ENCODE results near the gene SALL2. TPM values are rescaled to one million over a fixed set of nuclear protein-coding genes. Genes with fewer than 3 reads are reported as not detected.

The SALL2 gene
- total RNA-seq, 1 donor = 3.3 TPM

- H3K27me3 ChIP-seq (ENCODE audit: insufficient read depth, low read length) = no peaks in the 10 kb centered on the region
- peaks cover 48% of the 10 kb centered on the region for H3K79me2 ChIP-seq (ENCODE audit: insufficient read depth, low read length)
- no peak for TF ChIP-seq CTCF (IDR thresholded peaks at IDR 0.05; ENCODE audit: extremely low read depth, low read depth, low read length)
- no peak overlapping the region for H3K27ac ChIP-seq (ENCODE audit: low read depth, low read length)
- no peaks in the 10 kb centered on the region for H3K9me3 ChIP-seq (ENCODE audit: low read depth, low read length)
- DNase-seq (ENCODE audit: insufficient read length, low spot score, missing footprints) = no peak
- no peaks in the 10 kb centered on the region for H4K20me1 ChIP-seq (ENCODE audit: insufficient read depth, low read length)
- peaks cover 8% of the 10 kb centered on the region for H3K4me1 ChIP-seq (ENCODE audit: insufficient read depth, low read length)
- no peak overlapping the region for H2AFZ ChIP-seq (ENCODE audit: low read length)
- no peak overlapping the region for H3K4me2 ChIP-seq (ENCODE audit: insufficient read depth, low read length)
- H3K36me3 ChIP-seq (ENCODE audit: insufficient read depth, low read length) = peaks cover 37% of the 10 kb centered on the region
- no peak overlapping the region for H3K4me3 ChIP-seq (ENCODE audit: insufficient read depth, low read length)
These were observed 21.1 kb downstream of the SALL2 start for GRCh38 chr14:21505012-21505553.

GRCh38 chr14:21503376-21503775 lies 22.8 kb downstream of the SALL2 start:
- H3K4me2 ChIP-seq (ENCODE audit: insufficient read depth, low read length) = no peak overlapping the region
- H3K36me3 ChIP-seq (ENCODE audit: insufficient read depth, low read length) = peaks cover 50% of the 10 kb centered on the region
- no peaks in the 10 kb centered on the region for H3K9me3 ChIP-seq (ENCODE audit: low read depth, low read length)
- peaks cover 32% of the 10 kb centered on the region for H3K79me2 ChIP-seq (ENCODE audit: insufficient read depth, low read length)
- H3K27me3 ChIP-seq (ENCODE audit: insufficient read depth, low read length) = no peaks in the 10 kb centered on the region
- no peak overlapping the region for H2AFZ ChIP-seq (ENCODE audit: low read length)
- no peak overlapping the region for H3K4me3 ChIP-seq (ENCODE audit: insufficient read depth, low read length)
- TF ChIP-seq CTCF (IDR thresholded peaks at IDR 0.05; ENCODE audit: extremely low read depth, low read depth, low read length) = no peak
- no peaks in the 10 kb centered on the region for H4K20me1 ChIP-seq (ENCODE audit: insufficient read depth, low read length)
- DNase-seq (ENCODE audit: insufficient read length, low spot score, missing footprints) = no peak
- H3K27ac ChIP-seq (ENCODE audit: low read depth, low read length) = no peak overlapping the region
- H3K4me1 ChIP-seq (ENCODE audit: insufficient read depth, low read length) = no peaks in the 10 kb centered on the region

- DNase-seq (ENCODE audit: insufficient read length, low spot score, missing footprints) = no peak
- H2AFZ ChIP-seq (ENCODE audit: low read length) = no peak overlapping the region
- no peaks in the 10 kb centered on the region for H4K20me1 ChIP-seq (ENCODE audit: insufficient read depth, low read length)
- H3K4me1 ChIP-seq (ENCODE audit: insufficient read depth, low read length) = no peaks in the 10 kb centered on the region
- no peak overlapping the region for H3K4me2 ChIP-seq (ENCODE audit: insufficient read depth, low read length)
- no peaks in the 10 kb centered on the region for H3K27me3 ChIP-seq (ENCODE audit: insufficient read depth, low read length)
- H3K9me3 ChIP-seq (ENCODE audit: low read depth, low read length) = no peaks in the 10 kb centered on the region
- H3K79me2 ChIP-seq (ENCODE audit: insufficient read depth, low read length) = peaks cover 16% of the 10 kb centered on the region
- no peak overlapping the region for H3K27ac ChIP-seq (ENCODE audit: low read depth, low read length)
- no peak for TF ChIP-seq CTCF (IDR thresholded peaks at IDR 0.05; ENCODE audit: extremely low read depth, low read depth, low read length)
- H3K36me3 ChIP-seq (ENCODE audit: insufficient read depth, low read length) = peaks cover 67% of the 10 kb centered on the region
- H3K4me3 ChIP-seq (ENCODE audit: insufficient read depth, low read length) = no peak overlapping the region
These were observed 24.6 kb downstream of the SALL2 start for GRCh38 chr14:21501568-21501967.

GRCh38 chr14:21498540-21499526 lies 27.3 kb downstream of the SALL2 start:
- Histone ChIP-seq H3K36me3 (ENCODE audit: insufficient read depth, low read length) (peaks cover 87% of the 10 kb centered on the region), H3K4me2 (ENCODE audit: insufficient read depth, low read length) (no peak overlapping the region), H3K9me3 (ENCODE audit: low read depth, low read length) (no peaks in the 10 kb centered on the region), H3K79me2 (ENCODE audit: insufficient read depth, low read length) (no peaks in the 10 kb centered on the region), H3K27ac (ENCODE audit: low read depth, low read length) (peak overlapping the region; percentile 27), H2AFZ (ENCODE audit: low read length) (no peak overlapping the region), H4K20me1 (ENCODE audit: insufficient read depth, low read length) (no peaks in the 10 kb centered on the region), H3K4me1 (ENCODE audit: insufficient read depth, low read length) (no peaks in the 10 kb centered on the region), H3K4me3 (ENCODE audit: insufficient read depth, low read length) (no peak overlapping the region), H3K27me3 (ENCODE audit: insufficient read depth, low read length) (no peaks in the 10 kb centered on the region)
- peak; percentile 49 for TF ChIP-seq CTCF (IDR thresholded peaks at IDR 0.05; ENCODE audit: extremely low read depth, low read depth, low read length)
- no peak for DNase-seq (ENCODE audit: insufficient read length, low spot score, missing footprints)

Measured in osteoblast (primary cell).